Hepatocyte (in vitro differentiated cells): ENCODE data around the gene TSSC4. TPM values are rescaled to one million over a fixed set of nuclear protein-coding genes. Genes with fewer than 3 reads are reported as not detected.

ENCODE experiments used
- DNase-seq: peaks from one replicate; pipeline ENCODE4 v3.0.0-alpha.2; 2016; ENCODE audit warnings: low spot score
- H2AFZ ChIP-seq: fragments of 200-600 bp; sonication (generic); 2 replicates; pipeline ENCODE4 v1.6.0; 2016; ENCODE audit warnings: antibody characterized with exemption, mild to moderate bottlenecking
- H3K27ac ChIP-seq: fragments of 200-600 bp; sonication (generic); 2 replicates; pipeline ENCODE4 v1.5.1; 2016; ENCODE audit warnings: mild to moderate bottlenecking
- H3K27me3 ChIP-seq: fragments of 200-600 bp; sonication (generic); 2 replicates; pipeline ENCODE4 v1.6.1; 2016
- H3K36me3 ChIP-seq: fragments of 200-600 bp; sonication (generic); replicated peaks from 2 replicates; pipeline ENCODE4 v1.5.1; 2016; ENCODE audit warnings: low read depth; ENCODE audit not compliant: insufficient read depth
- H3K4me1 ChIP-seq: fragments of 200-600 bp; sonication (generic); 2 replicates; pipeline ENCODE4 v1.5.1; 2016; ENCODE audit warnings: mild to moderate bottlenecking, moderate library complexity; ENCODE audit not compliant: insufficient read depth
- H3K4me2 ChIP-seq: fragments of 200-600 bp; sonication (generic); 2 replicates; pipeline ENCODE4 v1.6.0; 2016
- H3K4me3 ChIP-seq: fragments of 200-600 bp; sonication (generic); 2 replicates; pipeline ENCODE4 v1.5.1; 2016; ENCODE audit warnings: mild to moderate bottlenecking
- H3K79me2 ChIP-seq: fragments of 200-600 bp; sonication (generic); 2 replicates; pipeline ENCODE4 v1.6.0; 2017; ENCODE audit warnings: mild to moderate bottlenecking
- H3K9me2 ChIP-seq: fragments of 200-600 bp; sonication (generic); replicated peaks from 2 replicates; pipeline ENCODE4 v1.6.0; 2017; ENCODE audit warnings: mild to moderate bottlenecking; ENCODE audit not compliant: insufficient read depth
- H3K9me3 ChIP-seq: fragments of 200-600 bp; sonication (generic); 2 replicates; pipeline ENCODE4 v1.5.1; 2016; ENCODE audit warnings: low read depth, mild to moderate bottlenecking
- H4K20me1 ChIP-seq: fragments of 200-600 bp; sonication (generic); 2 replicates; pipeline ENCODE4 v1.6.0; 2016; ENCODE audit warnings: mild to moderate bottlenecking; ENCODE audit not compliant: insufficient read depth, poor library complexity, severe bottlenecking
- EZH2 ChIP-seq: fragments of 200-600 bp; sonication (generic); IDR thresholded peaks from 2 replicates; pipeline ENCODE4 v1.6.1; 2016; ENCODE audit warnings: antibody characterized with exemption, mild to moderate bottlenecking, borderline replicate concordance
- EZH2phosphoT487 ChIP-seq: fragments of 200-600 bp; sonication (generic); IDR thresholded peaks from one replicate; pipeline ENCODE4 v1.6.1; 2018; ENCODE audit warnings: antibody characterized with exemption, mild to moderate bottlenecking, low read depth, moderate library complexity; ENCODE audit not compliant: unreplicated experiment, severe bottlenecking
- WGBS: methylation state at CpG from one replicate; pipeline ENCODE4 v1.1.6; 2016; ENCODE audit warnings: low lambda C conversion rate; ENCODE audit errors: missing lambda C conversion rate; 5-methylcytosine and 5-hydroxymethylcytosine counted together
- polyA plus RNA-seq: library from polyadenylated mRNA; unstranded; fragments of >200 nt; fragmentation: Nextera tagmentation; extraction: Ambion mirVana; gene quantifications from 2 replicates; pipeline ENCODE4 v1.2.1, GENCODE V29; 2016
- total RNA-seq: library from RNA; depleted of rRNA; stranded (reverse); fragments of >200 nt; gene quantifications from 2 replicates; pipeline ENCODE4 v1.2.3, GENCODE V29; 2014
- TF ChIP-seq, protein P1 (sequence below): fragments of 200-600 bp; sonication (generic); IDR thresholded peaks from 2 replicates; pipeline ENCODE4 v1.5.1; 2016; ENCODE audit warnings: antibody characterized with exemption, mild to moderate bottlenecking; ENCODE audit not compliant: poor library complexity

Gene TSSC4
- total and polyA plus RNA-seq, 2 experiments from 2014 or later: 33.8 to 68.5 TPM

DNA sequence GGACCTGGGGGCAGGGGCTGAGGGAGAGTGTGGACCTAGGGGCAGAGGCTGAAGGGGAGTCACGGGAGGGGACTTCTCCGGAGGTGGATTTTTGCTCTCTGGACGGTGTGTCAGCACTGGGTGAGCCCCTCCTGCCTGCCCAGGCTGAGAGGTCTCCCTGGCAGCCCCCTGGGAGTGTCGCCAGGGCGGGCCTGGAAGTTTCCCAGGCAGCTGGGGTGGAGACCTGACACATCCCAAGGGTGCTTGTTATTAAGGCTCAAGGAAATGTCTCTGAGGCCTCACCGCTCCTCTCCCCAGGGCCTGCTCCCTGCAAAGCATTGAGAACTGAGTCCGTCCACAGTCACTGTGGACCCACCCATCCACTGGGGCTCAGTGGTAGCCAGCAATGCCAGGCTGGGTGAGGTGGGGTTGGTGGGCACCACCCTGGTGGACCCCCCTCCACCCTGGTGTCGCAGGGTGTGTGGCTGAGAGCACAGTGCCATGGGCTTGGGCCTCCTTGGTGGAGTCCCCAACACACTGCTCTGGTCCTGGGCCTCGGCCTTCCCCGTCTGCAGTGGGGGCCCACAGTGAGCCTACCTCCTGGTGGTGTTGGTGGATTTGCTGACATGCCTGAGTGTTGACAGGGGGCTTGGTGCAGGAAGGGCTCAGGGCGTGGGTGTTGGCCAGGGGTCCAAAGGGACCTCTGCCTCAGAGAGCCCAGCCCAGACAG, 20.9 kb upstream of the TSSC4 start:
- Histone ChIP-seq H3K9me2 (no peaks in the 10 kb centered on the region), H2AFZ (no peak overlapping the region), H3K27me3 (no peaks in the 10 kb centered on the region), H3K36me3 (no peaks in the 10 kb centered on the region), H3K9me3 (no peaks in the 10 kb centered on the region), H3K27ac (no peak overlapping the region), H3K4me2 (peak overlapping the region; percentile 95), H3K79me2 (peaks cover 75% of the 10 kb centered on the region), H3K4me3 (no peak overlapping the region), H4K20me1 (peaks cover 62% of the 10 kb centered on the region), H3K4me1 (no peaks in the 10 kb centered on the region)
- TF ChIP-seq EZH2phosphoT487 (no peak), EZH2 (no peak)
- TF ChIP-seq, protein P1, sequence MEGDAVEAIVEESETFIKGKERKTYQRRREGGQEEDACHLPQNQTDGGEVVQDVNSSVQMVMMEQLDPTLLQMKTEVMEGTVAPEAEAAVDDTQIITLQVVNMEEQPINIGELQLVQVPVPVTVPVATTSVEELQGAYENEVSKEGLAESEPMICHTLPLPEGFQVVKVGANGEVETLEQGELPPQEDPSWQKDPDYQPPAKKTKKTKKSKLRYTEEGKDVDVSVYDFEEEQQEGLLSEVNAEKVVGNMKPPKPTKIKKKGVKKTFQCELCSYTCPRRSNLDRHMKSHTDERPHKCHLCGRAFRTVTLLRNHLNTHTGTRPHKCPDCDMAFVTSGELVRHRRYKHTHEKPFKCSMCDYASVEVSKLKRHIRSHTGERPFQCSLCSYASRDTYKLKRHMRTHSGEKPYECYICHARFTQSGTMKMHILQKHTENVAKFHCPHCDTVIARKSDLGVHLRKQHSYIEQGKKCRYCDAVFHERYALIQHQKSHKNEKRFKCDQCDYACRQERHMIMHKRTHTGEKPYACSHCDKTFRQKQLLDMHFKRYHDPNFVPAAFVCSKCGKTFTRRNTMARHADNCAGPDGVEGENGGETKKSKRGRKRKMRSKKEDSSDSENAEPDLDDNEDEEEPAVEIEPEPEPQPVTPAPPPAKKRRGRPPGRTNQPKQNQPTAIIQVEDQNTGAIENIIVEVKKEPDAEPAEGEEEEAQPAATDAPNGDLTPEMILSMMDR: no peak
- WGBS: 94% methylated on average over 9 of the region's 11 CpGs
- no peak for DNase-seq

DNA sequence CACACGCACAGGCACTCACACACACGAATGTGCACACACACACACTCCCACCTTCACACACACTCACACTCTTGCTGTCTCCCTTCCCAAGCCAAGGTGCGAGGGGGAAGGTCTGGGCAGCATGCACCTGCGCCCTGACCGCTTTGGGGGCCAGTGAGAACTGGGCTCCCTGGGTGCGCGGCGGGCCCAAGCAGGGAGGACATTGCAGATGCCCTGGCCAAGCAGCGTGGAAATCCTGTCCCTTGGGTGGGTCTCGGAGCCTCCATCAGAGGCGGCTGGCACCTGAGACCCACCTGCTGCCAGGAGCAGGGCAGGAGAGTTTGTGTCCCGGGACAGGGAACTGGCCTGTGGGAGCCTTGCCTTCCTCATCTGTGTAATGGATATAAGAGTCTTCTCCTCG, 20.2 kb upstream of the TSSC4 start:
- Histone ChIP-seq H3K9me3 (no peaks in the 10 kb centered on the region), H3K9me2 (no peaks in the 10 kb centered on the region), H3K4me3 (no peak overlapping the region), H3K27me3 (no peaks in the 10 kb centered on the region), H3K4me1 (no peaks in the 10 kb centered on the region), H3K79me2 (peaks cover 82% of the 10 kb centered on the region), H2AFZ (no peak overlapping the region), H3K27ac (no peak overlapping the region), H3K36me3 (no peaks in the 10 kb centered on the region), H3K4me2 (peak overlapping the region; percentile 95), H4K20me1 (peaks cover 70% of the 10 kb centered on the region)
- TF ChIP-seq EZH2 (no peak), EZH2phosphoT487 (no peak)
- TF ChIP-seq, protein P1: no peak
- no peak for DNase-seq
- 91% methylated on average over 12 of the region's 13 CpGs for WGBS

DNA sequence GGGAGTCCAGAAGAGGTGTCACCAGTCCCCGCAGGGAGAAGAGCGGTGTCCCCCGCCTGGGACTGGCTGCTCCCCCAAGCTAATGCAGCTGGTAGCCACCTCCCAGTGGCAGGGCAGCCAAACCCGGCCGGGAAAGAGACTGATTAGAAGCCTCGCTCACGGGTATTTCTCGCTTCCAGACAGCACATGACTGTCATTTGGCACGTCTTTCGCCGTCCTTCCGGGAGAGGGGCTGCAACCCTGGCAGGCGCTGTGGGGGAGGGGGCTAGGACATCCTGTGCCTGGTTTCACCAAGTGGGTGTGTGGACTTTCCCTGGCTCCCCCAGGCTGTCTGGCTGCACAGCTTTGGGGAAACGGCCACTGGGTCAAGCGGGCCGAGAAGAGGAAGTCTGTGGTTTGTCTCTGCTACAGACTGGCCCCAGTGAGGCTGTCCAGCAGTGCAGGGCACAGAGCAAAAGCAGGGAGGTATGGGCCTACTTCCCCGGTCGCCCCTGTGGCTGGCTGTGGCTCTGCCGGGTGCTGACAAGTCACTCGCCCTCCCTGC, 19.7 kb upstream of the TSSC4 start:
- Histone ChIP-seq H2AFZ (no peak overlapping the region), H4K20me1 (peaks cover 74% of the 10 kb centered on the region), H3K4me3 (no peak overlapping the region), H3K36me3 (no peaks in the 10 kb centered on the region), H3K4me1 (no peaks in the 10 kb centered on the region), H3K9me2 (no peaks in the 10 kb centered on the region), H3K4me2 (peak overlapping the region; percentile 95), H3K79me2 (peaks cover 86% of the 10 kb centered on the region), H3K27ac (no peak overlapping the region), H3K27me3 (no peaks in the 10 kb centered on the region), H3K9me3 (no peaks in the 10 kb centered on the region)
- no peak for DNase-seq
- TF ChIP-seq EZH2phosphoT487 (no peak), EZH2 (no peak)
- TF ChIP-seq, protein P1: no peak
- 94% methylated on average over 20 of the region's 20 CpGs for WGBS
